ENCODE measurements around the gene DR1.

DNA sequence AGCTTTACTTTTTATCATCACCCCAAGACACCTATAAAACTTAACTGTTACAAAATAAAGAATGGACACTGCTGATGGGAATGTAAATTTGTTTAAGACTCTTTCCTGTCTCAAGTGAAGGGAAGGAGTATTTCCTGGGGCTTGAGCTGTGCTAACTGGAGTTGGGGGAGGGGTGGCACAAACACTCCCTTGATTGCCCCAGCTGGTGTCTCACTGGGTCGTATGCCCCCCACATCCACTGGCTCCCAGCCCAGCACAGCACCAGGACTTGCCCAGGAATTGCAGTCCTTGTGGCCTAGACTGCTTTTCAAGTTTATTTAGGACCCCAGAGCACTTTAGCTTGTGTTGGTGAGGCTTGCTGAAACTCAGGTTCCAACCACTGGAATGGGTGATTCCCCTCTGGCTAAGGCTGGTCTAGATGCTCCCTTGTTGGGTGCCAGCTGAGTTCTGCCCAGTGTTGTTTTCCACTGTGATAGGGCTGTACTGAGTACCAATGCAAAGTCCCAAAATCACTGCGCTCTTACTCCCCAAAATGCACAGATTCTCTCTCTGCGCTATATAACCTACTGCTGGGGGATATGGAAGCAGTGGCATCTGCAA lies 49.1 kb upstream of the DR1 start:
- TF ChIP-seq, protein P1, sequence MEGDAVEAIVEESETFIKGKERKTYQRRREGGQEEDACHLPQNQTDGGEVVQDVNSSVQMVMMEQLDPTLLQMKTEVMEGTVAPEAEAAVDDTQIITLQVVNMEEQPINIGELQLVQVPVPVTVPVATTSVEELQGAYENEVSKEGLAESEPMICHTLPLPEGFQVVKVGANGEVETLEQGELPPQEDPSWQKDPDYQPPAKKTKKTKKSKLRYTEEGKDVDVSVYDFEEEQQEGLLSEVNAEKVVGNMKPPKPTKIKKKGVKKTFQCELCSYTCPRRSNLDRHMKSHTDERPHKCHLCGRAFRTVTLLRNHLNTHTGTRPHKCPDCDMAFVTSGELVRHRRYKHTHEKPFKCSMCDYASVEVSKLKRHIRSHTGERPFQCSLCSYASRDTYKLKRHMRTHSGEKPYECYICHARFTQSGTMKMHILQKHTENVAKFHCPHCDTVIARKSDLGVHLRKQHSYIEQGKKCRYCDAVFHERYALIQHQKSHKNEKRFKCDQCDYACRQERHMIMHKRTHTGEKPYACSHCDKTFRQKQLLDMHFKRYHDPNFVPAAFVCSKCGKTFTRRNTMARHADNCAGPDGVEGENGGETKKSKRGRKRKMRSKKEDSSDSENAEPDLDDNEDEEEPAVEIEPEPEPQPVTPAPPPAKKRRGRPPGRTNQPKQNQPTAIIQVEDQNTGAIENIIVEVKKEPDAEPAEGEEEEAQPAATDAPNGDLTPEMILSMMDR (IDR thresholded peaks at IDR 0.05) = no peak
- TF ChIP-seq POLR2A (IDR thresholded peaks at IDR 0.05) = no peak

All from right lobe of liver (tissue), 4 donors.